ENCODE results near the gene DRD2.

Gene DRD2

GRCh38 chr11:113410414-113411135, 64.6 kb downstream of the DRD2 start:
- Histone ChIP-seq H3K36me3 (no peaks in the 10 kb centered on the region), H3K4me1 (peaks cover 0 to 7% (median 0%) of the 10 kb centered on the region in 10 experiments; a peak in 5 of 20 replicates), H3K4me2 (no peak overlapping the region), H4K20me1 (no peaks in the 10 kb centered on the region), H3K27me3 (no peaks in the 10 kb centered on the region), H3K9me3 (replicated peaks in 1 of 11) (no peaks in the 10 kb centered on the region), H3K9ac (no peak overlapping the region), H3K27ac (no peak overlapping the region), H3K4me3 (no peak overlapping the region)
- TF ChIP-seq Cebpa-rat (IDR thresholded peaks at IDR 0.05), result no peak

DNA sequence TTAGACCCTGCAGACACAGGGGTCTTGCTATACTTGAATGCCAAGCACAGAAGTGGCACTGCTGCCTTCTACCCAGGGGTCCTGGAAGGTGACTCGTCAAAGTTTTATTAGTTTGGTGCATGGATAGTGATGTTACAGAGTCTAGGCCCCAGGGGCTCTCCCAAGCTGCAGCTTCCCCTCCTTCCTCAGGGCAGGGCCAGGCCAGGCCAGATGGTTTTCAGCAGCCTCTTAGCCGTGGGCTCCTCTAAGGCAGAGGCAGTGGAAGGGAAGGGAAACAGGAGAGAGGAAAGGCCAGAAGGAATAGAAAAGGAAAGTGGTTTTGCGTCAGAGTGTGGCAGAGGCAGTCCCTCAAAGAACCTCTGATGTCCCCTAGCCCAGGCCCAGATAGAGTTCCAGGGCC, 65.7 kb downstream of the DRD2 start:
- H3K4me3 ChIP-seq, result no peak overlapping the region
- no peak overlapping the region for H3K27ac ChIP-seq
- H3K4me1 ChIP-seq, result peaks cover 0 to 7% (median 0%) of the 10 kb centered on the region in 10 experiments; a peak in 5 of 20 replicates
- H3K36me3 ChIP-seq, result no peaks in the 10 kb centered on the region
- no peak overlapping the region for H3K9ac ChIP-seq
- no peak overlapping the region for H3K4me2 ChIP-seq
- TF ChIP-seq Cebpa-rat (IDR thresholded peaks at IDR 0.05), result no peak
- no peaks in the 10 kb centered on the region for H3K9me3 ChIP-seq (replicated peaks in 1 of 11)
- H3K27me3 ChIP-seq, result no peaks in the 10 kb centered on the region
- H4K20me1 ChIP-seq, result no peaks in the 10 kb centered on the region

- Histone ChIP-seq H3K27me3 (no peaks in the 10 kb centered on the region), H3K36me3 (no peaks in the 10 kb centered on the region)
- no peak for TF ChIP-seq Cebpa-rat (IDR thresholded peaks at IDR 0.05)
Measured at GRCh38 chr11:113408887-113409286, 66.3 kb downstream of the DRD2 start.

GRCh38 chr11:113408206-113408605, 67.0 kb downstream of the DRD2 start:
- Histone ChIP-seq H3K4me1 (peaks cover 0 to 7% (median 0%) of the 10 kb centered on the region in 10 experiments; a peak in 5 of 20 replicates), H3K9ac (no peak overlapping the region), H3K27me3 (no peaks in the 10 kb centered on the region), H3K4me2 (no peak overlapping the region), H3K36me3 (no peaks in the 10 kb centered on the region), H3K27ac (no peak overlapping the region), H3K4me3 (no peak overlapping the region), H4K20me1 (no peaks in the 10 kb centered on the region), H3K9me3 (replicated peaks in 1 of 11) (no peaks in the 10 kb centered on the region)
- no peak for TF ChIP-seq Cebpa-rat (IDR thresholded peaks at IDR 0.05)

More at GRCh38 chr11:113408887-113409286, 66.3 kb downstream of the DRD2 start:
- H3K4me1 ChIP-seq, result peaks cover 0 to 7% (median 0%) of the 10 kb centered on the region in 10 experiments; a peak in 5 of 20 replicates
- no peak overlapping the region for H3K27ac ChIP-seq
- no peak overlapping the region for H3K9ac ChIP-seq
- no peaks in the 10 kb centered on the region for H3K9me3 ChIP-seq (replicated peaks in 1 of 11)
- no peak overlapping the region for H3K4me3 ChIP-seq
- H4K20me1 ChIP-seq, result no peaks in the 10 kb centered on the region
- no peak overlapping the region for H3K4me2 ChIP-seq

DNA sequence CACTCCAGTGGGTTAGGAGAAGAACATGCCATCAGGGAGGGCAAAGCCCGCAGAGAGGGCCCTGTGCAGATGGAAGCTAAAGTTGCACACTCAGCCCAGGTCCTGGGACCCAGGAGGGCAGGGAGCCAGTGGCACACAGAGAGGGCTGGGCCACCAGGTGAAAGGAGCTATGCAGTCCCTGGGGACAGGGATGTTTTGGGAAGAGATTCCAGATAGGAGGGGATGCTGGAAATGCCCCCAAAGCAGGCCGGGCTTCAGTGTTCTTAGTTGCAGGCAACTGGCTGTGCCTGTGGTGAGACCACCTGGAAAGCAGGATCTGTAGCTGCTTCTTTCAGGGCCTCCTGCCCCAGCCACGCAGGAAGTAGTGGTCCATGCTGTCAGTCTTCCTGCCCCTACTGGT, 68.0 kb downstream of the DRD2 start:
- Histone ChIP-seq H3K4me2 (no peak overlapping the region), H3K27me3 (no peaks in the 10 kb centered on the region), H3K4me3 (no peak overlapping the region), H4K20me1 (no peaks in the 10 kb centered on the region), H3K9me3 (replicated peaks in 1 of 11) (no peaks in the 10 kb centered on the region), H3K36me3 (no peaks in the 10 kb centered on the region), H3K9ac (no peak overlapping the region), H3K4me1 (peaks cover 0 to 7% (median under 1%) of the 10 kb centered on the region in 10 experiments; a peak in 8 of 20 replicates), H3K27ac (no peak overlapping the region)
- no peak for TF ChIP-seq Cebpa-rat (IDR thresholded peaks at IDR 0.05)

DNA sequence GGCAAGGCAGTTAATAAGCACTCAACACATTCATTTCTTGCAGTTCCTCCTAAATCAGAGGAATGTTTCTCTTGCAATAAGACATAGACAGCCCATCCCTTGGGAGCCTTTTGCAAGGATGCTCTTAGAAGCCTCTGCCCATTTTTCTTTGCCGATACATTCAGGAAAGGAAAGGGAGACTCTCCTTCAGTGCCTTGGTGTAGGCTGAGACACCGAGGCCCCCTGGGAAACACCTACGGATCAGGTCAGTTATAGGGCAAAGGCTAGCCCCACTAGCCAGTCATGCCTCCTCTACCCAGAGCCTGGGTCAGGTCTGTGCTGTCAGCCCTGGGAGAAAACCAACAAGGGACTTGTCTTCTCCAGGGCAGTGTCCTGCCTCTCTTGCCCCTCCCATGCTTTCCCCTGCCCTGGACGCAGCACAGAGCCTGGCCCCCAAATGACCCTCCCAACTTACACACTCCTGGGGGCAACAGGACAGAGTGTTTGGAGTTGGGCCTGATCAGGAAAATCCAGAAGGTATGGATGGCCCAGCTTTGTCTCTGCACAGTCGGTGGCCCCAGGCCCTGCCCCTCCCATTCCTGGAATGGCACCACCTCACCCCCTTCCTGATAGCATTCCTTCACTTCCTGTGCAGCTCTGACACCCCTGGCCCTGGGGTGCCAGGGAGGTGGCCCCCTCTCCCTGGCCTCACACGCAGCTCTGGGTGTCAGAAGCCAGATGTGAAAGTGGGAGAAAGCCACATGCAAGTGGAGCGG, 69.3 kb downstream of the DRD2 start:
- Histone ChIP-seq H3K9me3 (replicated peaks in 1 of 11) (no peaks in the 10 kb centered on the region), H3K4me3 (no peak overlapping the region), H3K27ac (no peak overlapping the region), H3K36me3 (no peaks in the 10 kb centered on the region), H4K20me1 (no peaks in the 10 kb centered on the region), H3K4me1 (peaks cover 0 to 14% (median 0%) of the 10 kb centered on the region in 10 experiments; a peak in 4 of 20 replicates), H3K9ac (no peak overlapping the region), H3K27me3 (no peaks in the 10 kb centered on the region), H3K4me2 (no peak overlapping the region)
- no peak for TF ChIP-seq Cebpa-rat (IDR thresholded peaks at IDR 0.05)

DNA sequence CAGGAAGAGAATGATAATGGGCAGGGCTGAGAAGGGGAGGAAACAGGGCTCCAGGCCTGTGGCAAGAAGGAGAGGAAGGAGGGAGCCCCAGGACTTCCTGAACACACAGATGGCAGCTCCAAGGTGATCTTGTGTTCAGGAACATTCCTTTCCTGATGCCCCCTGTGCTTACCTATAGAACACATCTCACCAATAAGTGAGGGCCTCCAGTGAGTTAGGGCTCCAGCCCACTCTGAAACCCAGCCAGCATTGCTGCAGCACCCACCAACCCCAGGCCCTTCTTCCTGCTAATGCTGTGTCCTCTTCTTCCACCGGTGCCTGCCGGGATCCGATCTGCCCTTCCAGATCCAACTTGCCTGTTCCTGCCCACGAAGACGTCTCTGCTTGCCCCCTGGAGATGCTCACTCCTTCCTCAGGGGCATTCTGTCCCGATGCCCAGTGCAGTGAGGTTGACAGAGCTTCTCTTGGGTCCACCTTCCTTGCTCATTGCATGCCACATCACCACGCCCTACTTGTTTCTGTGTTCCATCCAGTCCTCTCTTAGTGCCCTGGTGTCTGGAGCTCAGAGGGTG, 70.3 kb downstream of the DRD2 start:
- TF ChIP-seq Cebpa-rat (IDR thresholded peaks at IDR 0.05), result no peak
- Histone ChIP-seq H3K4me1 (peaks cover 0 to 14% (median 0%) of the 10 kb centered on the region in 10 experiments; a peak in 4 of 20 replicates), H3K36me3 (no peaks in the 10 kb centered on the region)

GRCh38 chr11:113401718-113402117, 73.5 kb downstream of the DRD2 start:
- Histone ChIP-seq H3K4me3 (no peak overlapping the region), H3K9ac (no peak overlapping the region), H3K4me2 (peak overlapping the region in 3 of 11 experiments; percentile 4 to 12 (median 10); a peak in 2 of 22 replicates), H3K27me3 (no peaks in the 10 kb centered on the region), H3K27ac (no peak overlapping the region), H3K36me3 (no peaks in the 10 kb centered on the region), H3K4me1 (peaks cover 0 to 14% (median 1%) of the 10 kb centered on the region in 10 experiments; a peak in 8 of 20 replicates), H3K9me3 (replicated peaks in 1 of 11) (no peaks in the 10 kb centered on the region), H4K20me1 (no peaks in the 10 kb centered on the region)
- no peak for TF ChIP-seq Cebpa-rat (IDR thresholded peaks at IDR 0.05)

More for the DNA sequence above, 70.3 kb downstream of the DRD2 start:
- no peak overlapping the region for H3K4me2 ChIP-seq
- no peak overlapping the region for H3K27ac ChIP-seq
- no peak overlapping the region for H3K9ac ChIP-seq
- H4K20me1 ChIP-seq, result no peaks in the 10 kb centered on the region
- H3K9me3 ChIP-seq (replicated peaks in 1 of 11), result no peaks in the 10 kb centered on the region
- H3K27me3 ChIP-seq, result no peaks in the 10 kb centered on the region
- no peak overlapping the region for H3K4me3 ChIP-seq

DNA sequence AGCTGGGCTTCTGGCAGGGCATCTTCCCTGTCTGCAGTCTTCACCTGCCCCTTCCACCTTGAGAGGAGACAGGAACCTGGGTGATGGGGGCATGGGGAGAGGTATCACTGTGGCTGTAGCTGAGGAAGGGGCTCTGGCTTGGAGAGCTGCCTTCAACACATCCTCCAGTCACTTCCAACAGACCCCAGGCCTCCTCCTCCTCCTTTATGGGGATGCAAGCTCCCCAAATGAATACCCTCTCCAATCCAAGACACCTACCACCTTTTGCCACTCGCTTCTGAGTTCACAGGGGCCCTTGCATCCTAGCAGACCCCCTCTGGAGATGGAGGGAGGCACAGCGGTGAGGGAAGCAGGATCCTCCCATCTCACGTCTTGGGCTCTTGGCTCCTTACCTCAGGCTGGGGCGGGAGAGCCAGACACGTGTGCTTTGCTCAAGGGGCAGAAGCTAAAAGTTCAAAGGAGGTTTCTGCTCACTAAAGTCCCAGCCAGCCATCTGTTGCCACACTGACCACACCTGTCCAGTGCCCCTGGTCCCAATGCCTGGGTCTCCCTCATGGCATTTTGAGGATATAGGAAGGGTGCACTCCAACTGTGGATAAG, 74.5 kb downstream of the DRD2 start:
- no peaks in the 10 kb centered on the region for H3K36me3 ChIP-seq
- no peak overlapping the region for H3K4me2 ChIP-seq
- H3K27me3 ChIP-seq, result no peaks in the 10 kb centered on the region
- H3K9ac ChIP-seq, result no peak overlapping the region
- no peaks in the 10 kb centered on the region for H4K20me1 ChIP-seq
- H3K4me1 ChIP-seq, result peaks cover 0 to 18% (median 9%) of the 10 kb centered on the region in 10 experiments; a peak in 18 of 20 replicates
- H3K27ac ChIP-seq, result no peak overlapping the region
- no peak for TF ChIP-seq Cebpa-rat (IDR thresholded peaks at IDR 0.05)
- no peak overlapping the region for H3K4me3 ChIP-seq
- no peaks in the 10 kb centered on the region for H3K9me3 ChIP-seq (replicated peaks in 1 of 11)

All from BLaER1 treated with 17β-estradiol and CSF1 and Interleukin-3, amounts not matched to agents 10 nM and 100 nM (cell line).